Vagina (tissue), 2 donors: ENCODE data around the gene LITAF.

Experiments used
- POLR2AphosphoS5 ChIP-seq, 2 donors: sonication (generic); formaldehyde crosslinking; IDR thresholded peaks; one replicate each; pipeline ENCODE4 v1.9.0; 2017; ENCODE audit warnings: antibody characterized with exemption in 2 of 2, mild to moderate bottlenecking in 2 of 2, low read depth in 1 of 2; ENCODE audit not compliant: insufficient read depth in 1 of 2
- TF ChIP-seq, protein P1 (sequence below), 3 experiments: fragments of 450-650 bp in 2 of 3; fragments of 200-600 bp in 1 of 3; sonication (generic) in 1 of 3; IDR thresholded peaks; one replicate each; pipeline ENCODE4 v1.5.1; 2017 to 2019; ENCODE audit warnings: antibody characterized with exemption in 3 of 3, mild to moderate bottlenecking in 2 of 3, moderate library complexity in 2 of 3

DNA sequence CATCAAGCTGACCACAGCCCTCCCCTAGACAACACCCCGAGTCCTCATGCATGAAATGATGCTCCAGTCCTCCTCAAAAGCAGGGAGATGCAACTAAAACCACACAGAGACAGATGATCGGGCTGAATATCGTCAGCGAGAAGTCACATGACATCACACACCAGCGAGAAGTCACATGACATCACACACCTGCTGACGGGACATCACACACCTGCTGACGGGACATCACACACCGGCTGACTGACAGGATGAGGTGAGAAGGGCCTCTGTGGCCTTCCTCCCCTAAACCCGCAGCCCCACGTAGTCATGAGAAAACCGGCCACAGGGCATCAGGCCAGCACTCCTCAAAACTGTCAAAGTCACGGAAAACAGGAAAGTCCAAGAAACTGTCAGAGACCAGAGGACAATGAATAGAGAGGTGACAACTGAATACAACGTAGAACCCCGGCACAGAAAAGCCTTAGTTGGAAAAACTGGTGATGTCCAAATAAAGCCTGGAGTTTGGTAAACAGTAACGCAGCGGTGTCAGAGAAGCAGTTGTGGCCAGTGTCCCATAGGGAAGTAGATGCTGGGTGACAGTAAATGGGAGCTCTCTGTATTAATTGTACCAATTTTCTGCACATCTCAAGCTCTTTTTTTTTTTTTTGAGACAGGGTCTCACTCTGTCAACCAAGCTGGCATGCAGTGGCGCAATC, 14.3 kb downstream of the LITAF start:
- TF ChIP-seq POLR2AphosphoS5 (IDR thresholded peaks at IDR 0.05; ENCODE audit: insufficient read depth in 1 of 2, low read depth in 1 of 2), result no peak
- TF ChIP-seq, protein P1, sequence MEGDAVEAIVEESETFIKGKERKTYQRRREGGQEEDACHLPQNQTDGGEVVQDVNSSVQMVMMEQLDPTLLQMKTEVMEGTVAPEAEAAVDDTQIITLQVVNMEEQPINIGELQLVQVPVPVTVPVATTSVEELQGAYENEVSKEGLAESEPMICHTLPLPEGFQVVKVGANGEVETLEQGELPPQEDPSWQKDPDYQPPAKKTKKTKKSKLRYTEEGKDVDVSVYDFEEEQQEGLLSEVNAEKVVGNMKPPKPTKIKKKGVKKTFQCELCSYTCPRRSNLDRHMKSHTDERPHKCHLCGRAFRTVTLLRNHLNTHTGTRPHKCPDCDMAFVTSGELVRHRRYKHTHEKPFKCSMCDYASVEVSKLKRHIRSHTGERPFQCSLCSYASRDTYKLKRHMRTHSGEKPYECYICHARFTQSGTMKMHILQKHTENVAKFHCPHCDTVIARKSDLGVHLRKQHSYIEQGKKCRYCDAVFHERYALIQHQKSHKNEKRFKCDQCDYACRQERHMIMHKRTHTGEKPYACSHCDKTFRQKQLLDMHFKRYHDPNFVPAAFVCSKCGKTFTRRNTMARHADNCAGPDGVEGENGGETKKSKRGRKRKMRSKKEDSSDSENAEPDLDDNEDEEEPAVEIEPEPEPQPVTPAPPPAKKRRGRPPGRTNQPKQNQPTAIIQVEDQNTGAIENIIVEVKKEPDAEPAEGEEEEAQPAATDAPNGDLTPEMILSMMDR (IDR thresholded peaks at IDR 0.05), result no peak
